Pulmonary artery endothelial cell (primary cell): ENCODE measurements around the gene KIRREL3. TPM values are rescaled to one million over a fixed set of nuclear protein-coding genes. Genes with fewer than 3 reads are reported as not detected.

ENCODE experiments used
- DNase-seq: peaks from one replicate; pipeline ENCODE4 v3.0.0-alpha.2; 2011; ENCODE audit warnings: low read depth, low spot score
- total RNA-seq: library from RNA; depleted of rRNA; stranded (reverse); fragments of >200 nt; gene quantifications from 2 replicates; pipeline ENCODE4 v1.2.3, GENCODE V29; 2014

KIRREL3 gene
- total RNA-seq, 1 donor from 2014 or later, result not detected

DNA sequence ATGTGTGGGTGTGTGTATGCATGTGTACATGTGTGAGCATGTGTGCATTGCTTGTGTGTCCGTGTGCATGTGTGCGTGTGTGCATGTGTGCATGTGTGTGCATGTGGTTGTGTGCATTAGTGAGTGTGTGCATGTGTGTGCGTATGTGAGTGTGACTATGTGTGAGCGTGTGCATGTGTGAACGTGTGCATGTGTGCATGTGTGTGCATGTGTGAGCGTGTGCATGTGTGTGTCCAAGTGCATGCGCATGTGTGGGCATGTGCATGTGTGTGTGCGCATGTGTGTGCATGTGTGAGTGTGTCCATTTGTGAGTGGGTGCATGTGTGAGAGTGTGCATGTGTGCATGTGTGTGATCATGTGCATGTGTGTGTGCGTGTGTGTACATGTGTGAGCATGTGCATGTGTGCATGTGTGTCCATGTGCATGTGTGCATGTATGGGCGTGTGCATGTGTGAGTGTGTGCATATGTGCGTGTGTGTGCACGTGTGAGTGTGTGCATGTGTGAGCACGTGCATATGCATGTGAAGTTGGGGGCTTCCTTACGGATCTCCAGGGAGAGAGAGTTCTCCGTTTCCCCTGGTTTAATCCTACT lies 549.3 kb downstream of the KIRREL3 start:
- DNase-seq, result no peak

DNA sequence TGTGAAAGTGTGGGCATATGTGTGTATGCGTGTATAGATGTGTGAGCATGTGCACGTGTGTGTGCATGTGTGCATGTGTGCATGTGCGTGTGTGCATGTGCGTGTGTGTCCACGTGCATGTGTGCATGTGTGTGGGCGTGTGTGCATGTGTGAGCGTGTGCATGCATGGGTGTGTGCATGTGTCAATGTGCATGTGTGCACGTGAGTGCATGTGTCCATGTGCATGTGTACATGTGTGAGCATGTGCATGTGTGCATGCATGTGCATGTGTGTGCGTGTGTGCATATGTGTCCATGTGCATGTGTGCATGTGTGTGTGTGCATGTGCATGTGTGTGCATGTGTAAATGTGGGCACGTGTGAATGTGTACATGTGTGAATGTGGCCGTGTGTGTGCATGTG lies 549.8 kb downstream of the KIRREL3 start:
- DNase-seq, result no peak

DNA sequence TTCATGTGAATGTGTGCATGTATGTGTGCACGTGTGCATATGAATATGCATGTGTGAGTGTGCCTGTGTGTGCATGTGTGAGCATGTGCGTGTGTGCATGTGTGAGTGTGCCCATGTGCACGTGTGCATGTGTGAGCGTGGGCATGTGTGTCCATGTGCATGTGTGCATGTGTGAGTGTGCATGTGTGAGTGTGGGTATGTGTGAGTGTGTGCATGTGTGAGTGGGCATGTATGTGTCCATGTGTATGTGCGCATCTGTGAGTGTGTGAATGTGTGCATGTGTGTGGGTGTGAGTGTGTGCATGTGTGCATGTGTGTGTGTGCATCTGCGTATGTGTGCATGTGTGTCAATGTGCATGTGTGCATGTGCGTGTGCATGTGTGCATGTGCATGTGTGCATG lies 550.4 kb downstream of the KIRREL3 start:
- no peak for DNase-seq

GRCh38 chr11:126446581-126446980 lies 554.0 kb downstream of the KIRREL3 start:
- no peak for DNase-seq

DNA sequence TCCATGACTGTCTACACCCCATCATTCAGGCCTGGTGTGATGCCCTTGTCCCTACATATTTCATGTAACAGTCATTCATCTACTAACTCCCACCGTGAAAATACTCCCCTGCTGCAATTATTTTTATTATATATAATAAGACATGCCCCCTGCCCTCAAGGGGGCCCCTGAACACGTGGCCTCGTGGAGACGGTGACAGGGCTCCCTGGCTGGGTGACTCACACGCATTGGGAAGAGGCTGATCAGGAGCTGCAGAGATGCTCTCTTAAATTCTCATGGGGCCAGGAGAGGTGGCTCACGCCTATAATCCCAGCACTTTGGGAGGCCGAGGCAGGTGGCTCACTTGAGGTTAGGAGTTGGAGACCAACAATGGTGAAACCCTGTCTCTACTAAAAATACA lies 556.5 kb downstream of the KIRREL3 start:
- no peak for DNase-seq

DNA sequence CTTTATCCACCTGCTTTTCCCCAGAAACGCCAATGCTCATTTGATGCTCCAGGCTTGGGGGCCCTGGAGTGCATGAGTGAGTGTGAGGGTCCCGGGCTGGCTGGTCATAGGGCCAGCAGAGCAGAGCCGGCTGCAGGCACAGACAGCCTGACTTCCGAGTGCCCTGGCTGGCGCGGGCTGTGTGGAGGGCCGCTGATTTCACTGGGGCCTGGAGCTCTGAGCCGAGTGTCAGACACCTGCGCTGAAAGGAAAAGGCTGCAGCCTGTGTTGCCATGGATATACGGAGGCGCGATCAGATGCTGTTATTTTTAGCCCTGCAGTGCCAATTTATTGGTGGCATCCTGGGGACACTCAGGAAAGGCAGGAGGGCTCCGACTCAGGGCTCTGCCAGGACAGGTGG lies 557.5 kb downstream of the KIRREL3 start:
- DNase-seq, result no peak

DNA sequence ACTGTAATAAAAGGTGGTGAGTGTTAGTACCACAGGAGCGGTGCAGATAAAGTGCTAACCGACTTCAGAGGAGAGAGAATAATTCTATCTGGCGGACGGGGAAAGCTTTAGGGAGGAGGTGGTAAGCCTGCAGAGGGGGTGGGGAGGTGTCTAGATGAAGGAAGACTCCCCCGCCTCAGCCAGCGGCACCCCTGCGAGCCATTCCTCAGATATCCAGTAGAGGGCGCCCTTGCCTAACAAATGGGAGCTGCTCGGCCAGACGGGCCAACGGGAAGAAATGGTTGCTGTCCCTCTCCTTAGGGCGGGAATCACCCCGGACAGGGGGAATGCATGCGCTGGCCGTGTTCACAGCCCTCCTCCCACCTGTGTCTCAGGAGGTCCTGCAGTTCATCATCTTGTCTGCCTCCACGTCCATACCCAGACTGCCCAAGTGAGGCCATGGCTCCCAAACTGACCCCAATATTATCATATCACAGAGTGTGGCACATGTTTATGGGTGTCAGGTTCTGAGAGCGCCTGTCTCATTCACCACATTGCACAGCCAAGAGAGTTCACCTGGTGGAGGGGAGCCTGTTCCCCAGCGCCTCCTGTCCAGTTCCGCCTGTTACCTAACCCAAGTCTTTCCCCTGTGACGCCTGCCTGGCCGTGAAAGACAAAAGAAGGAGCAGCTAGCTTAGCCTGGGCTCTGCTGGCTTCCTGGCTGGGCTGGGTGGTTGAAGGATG lies 559.6 kb downstream of the KIRREL3 start:
- DNase-seq, result peak; percentile 15

- DNase-seq, result no peak
Measured at GRCh38 chr11:126440276-126440675, 560.3 kb downstream of the KIRREL3 start.

GRCh38 chr11:126438691-126439090 lies 561.9 kb downstream of the KIRREL3 start:
- no peak for DNase-seq

GRCh38 chr11:126438272-126438671 lies 562.3 kb downstream of the KIRREL3 start:
- no peak for DNase-seq

GRCh38 chr11:126437731-126438130 lies 562.8 kb downstream of the KIRREL3 start:
- DNase-seq, result no peak

- no peak for DNase-seq
Measured at GRCh38 chr11:126436209-126436755, 564.3 kb downstream of the KIRREL3 start.

DNA sequence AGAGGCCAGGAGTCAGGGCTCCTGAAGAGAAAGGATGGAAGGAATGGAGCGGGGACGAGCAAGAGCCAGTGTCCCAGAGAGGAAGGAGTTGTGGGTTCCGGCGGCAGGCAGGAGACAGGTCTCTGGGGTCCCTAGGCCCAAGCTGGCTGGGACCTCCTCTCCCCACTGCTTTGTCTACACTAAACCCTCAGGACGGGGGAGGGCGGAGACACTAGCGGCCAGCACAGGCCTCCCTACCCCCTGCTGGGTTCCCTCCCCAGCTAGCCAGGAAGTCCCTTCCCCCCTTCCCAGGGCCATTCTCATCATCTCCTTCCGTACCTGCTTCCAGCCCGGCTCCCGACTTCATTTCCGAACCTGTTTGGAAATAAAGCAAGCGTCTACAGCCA lies 565.6 kb downstream of the KIRREL3 start:
- DNase-seq, result no peak

- DNase-seq, result no peak
Measured at GRCh38 chr11:126433989-126434949, 566.3 kb downstream of the KIRREL3 start.

- DNase-seq, result no peak
Measured at GRCh38 chr11:126433244-126433846, 567.2 kb downstream of the KIRREL3 start.

GRCh38 chr11:126432525-126432924 lies 568.0 kb downstream of the KIRREL3 start:
- DNase-seq, result no peak

DNA sequence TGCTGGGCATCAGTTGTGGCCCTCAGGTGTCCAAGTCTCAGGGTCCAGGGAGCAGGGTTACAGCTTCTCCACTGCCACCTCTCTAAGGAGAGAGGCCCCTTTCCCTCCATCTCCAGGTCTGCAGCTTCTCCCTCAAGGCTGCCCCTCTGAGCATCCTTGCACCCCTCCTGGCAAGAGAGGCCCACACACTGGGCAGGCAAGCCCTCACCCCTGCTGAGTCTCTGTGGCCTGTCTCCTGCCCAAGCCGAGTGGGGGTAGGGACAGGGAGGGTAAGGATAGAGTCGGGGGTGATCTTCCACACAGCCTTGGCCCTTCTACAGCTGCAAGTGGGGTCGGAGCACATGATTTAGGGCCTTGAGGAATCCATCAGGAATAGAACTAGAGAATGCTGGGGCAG lies 568.5 kb downstream of the KIRREL3 start:
- DNase-seq, result no peak

- DNase-seq, result peak; percentile 15
Measured at GRCh38 chr11:126431401-126432064, 569.0 kb downstream of the KIRREL3 start.

DNA sequence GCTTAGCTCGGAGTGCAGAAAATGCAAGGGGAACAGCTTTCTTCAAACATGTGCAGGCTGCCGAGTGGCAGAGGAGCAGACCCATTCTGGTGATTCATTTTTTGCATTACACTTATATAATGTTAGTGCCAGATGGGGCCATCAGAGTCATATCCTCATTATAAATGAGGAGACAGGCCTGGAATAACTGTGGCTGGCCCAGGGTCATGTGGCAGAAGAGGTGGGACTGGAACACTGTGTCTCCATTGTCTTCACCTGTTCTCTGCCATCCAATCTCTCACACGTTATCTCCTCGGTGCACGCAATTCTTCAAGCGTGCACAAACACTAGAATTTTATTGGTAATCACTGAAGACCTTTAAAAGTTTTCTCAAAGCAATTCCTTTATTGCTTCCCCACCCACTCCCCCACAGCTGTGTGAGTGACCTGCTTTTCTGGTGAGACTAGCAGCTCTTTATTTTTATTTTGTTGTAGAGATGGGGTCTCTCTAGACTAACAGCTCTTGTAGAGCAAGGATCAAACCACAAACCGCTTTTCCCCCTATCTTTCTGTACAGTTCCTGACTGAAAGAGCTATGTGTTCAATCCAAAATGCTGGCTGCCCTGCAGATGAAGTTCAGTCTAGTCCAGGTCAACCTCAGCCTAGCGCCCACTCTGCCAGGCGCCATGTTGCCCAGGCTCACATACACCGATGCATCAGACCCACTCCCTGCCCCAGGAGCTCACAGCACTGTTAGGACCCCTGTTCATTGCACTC lies 569.8 kb downstream of the KIRREL3 start:
- DNase-seq, result no peak
